Measurements from ENCODE around the gene FAM181A.

Gene FAM181A

DNA sequence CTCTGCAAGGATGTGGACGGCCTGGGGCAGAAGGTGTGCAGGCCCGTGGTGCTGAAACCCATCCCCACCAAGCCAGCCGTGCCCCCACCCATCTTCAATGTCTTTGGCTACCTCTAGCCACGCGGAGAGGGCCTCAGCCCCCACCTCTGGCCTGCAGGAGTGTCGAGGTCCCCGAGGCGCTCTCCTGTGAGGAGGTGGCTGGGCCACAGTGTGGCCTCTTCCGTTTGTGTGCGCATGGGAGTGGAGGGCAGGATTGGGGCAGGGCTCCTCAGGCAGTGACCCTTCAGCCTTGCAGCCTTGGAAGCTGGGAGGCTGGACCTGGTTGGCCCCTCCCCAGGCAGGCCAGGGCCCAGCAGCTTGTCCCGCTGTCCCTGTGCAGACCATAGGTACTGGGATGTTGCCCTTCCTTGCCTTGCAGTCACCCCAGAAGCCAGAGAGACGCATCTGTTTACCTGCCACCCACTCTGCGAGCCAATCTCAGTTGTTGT, 1.9 kb downstream of the FAM181A start:
- DNase-seq (ENCODE audit: low spot score): no peak

DNA sequence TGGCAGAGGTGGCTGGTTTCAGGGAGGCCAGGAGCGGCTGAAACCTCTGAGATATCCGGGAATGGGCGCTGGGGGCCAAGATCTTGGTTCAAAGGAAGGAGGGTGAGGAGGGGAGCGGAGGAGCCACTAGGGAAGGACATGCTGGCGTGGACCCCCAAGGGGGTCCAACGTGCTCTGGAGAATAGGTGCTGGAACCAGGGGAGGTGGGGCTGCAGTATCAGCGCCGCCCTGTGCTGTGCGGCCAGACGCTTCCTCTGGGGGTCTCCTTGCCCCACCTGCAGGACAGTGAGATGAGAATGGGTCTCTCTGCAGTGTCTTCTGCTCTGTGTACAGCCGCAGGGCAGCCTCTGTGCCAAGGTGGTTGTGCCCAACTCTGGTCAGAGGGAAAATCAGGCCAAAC, 2.5 kb downstream of the FAM181A start:
- DNase-seq (ENCODE audit: low spot score): no peak

DNA sequence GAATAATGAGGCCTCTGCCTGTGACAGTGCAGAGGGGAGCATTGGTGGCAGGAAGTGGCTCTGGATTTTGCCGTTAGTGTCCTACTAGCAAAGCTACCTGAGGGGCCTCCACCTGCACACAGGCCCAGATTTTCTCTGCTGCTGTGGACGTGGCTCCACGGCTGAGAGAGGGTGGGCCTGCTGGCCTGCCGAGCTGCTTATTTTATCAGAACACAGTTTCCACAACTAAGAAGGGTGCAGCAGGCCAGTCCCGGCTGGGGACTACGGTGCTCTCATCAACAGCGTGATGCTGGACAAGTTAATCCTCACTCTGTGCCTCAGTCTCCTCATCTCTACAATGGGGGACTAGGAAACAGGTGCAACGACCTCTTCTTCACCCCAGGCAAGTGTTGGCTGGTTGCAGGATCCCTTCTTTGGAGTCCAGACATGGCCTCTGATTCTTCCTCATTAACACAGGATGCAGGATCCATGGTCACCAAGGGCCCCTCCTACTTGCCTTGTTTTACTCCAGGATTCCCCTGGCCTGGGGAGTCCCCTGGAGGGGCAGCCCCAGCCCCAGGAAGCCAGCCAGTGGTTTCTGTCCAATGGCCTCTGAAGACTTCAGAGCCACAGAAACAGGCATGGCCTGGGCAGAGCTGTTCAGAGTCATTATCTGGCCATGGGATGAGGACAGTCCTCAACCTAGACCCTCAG, 3.3 kb downstream of the FAM181A start:
- no peak for DNase-seq (ENCODE audit: low spot score)

DNA sequence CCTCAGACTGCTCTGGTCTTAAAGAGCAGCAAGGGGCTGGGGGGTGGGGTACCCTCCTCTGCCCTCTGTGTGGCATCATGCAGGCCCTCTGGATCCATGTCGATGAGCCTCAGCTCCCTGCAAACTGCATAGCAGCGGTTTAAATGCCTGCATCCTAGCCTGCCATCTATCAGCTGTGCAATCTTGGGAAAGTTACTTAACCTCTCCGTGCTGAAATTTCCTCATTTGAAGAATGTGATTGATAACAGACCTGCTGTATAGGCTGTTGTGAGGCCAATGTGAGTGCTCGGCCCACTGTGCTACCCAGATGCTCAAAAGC, 3.8 kb downstream of the FAM181A start:
- no peak for DNase-seq (ENCODE audit: low spot score)

DNA sequence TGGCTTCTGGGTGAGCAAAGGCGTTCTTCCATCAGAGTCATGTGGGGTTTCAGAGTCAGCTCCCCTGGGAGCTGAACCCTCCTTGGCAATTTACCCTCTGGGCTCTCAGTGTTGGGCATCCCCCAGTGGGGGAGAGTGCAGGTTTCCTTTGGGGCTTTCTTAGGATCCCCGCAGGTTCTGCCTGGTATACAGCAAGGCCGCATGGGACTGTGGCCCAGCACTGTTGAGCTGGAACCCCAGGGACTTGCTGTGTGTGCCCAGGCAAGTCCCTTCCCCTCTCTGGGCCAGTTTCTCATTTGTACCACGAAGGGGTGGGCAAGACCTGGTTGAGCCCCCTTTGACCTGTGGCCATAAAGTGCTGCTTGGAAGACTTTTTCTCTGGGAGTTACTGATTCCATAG, 5.5 kb downstream of the FAM181A start:
- no peak for DNase-seq (ENCODE audit: low spot score)

DNA sequence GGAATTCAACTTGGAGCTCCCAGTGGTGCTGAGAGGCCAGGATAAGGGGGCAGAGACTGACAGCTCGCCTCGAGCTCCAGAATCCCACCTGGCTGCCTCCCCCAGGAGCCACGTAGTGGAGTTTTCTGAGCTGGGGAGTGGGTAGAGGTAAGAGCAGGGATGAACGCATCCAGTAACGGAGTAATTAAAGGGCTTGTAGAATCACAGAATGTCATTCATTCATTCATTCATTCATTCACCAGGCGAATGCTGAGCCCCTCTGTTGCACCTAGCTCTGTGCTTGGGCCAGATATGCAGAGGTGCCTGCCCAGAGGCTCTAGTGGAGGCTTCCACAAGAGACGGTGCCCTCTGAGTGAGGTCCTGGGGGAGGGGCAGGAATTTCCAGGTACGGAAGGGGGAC, 8.1 kb downstream of the FAM181A start:
- no peak for DNase-seq (ENCODE audit: low spot score)

- DNase-seq (ENCODE audit: low spot score): no peak
Observed at GRCh38 chr14:93936245-93936644, 9.1 kb downstream of the FAM181A start.

DNA sequence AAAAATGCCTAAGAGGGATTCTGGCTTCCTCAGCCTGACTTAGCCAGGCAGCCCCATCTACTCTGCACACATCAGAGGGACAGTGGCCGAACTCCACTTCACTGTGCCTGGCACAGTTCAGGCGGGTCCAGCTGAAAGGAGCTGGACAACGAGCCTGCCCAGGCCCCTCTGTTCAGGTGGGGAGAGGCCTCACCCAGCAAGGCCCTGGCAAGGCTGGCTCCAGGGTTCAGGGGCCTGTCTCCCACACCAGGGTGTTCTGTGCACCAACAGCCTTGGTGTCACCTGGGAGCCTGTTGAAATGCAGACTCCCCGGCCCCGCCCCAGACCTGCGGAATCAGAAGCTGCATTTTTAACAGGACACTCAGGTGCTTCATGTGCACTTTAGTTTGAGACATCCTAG, 9.8 kb downstream of the FAM181A start:
- no peak for DNase-seq (ENCODE audit: low spot score)

DNA sequence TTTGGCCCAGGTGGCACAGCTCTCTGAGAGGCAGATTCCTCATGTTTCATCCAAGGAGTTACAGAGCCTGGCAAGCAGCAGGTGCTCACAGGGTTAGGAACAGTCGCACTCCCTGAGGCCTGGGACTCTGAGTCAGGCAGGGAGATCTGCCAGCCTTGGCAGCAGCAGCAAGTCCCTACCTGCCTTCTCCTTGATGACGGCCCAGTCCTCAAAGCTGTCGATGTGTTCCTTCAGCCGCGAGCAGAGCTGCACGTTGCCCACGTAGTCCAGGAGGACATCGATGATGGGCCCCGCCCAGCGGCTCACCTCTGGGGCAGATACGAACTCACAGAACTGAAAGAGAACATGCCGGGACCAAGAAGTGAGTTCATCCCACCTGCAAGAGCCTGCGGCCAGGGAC, 10.4 kb downstream of the FAM181A start:
- DNase-seq (ENCODE audit: low spot score): no peak

DNA sequence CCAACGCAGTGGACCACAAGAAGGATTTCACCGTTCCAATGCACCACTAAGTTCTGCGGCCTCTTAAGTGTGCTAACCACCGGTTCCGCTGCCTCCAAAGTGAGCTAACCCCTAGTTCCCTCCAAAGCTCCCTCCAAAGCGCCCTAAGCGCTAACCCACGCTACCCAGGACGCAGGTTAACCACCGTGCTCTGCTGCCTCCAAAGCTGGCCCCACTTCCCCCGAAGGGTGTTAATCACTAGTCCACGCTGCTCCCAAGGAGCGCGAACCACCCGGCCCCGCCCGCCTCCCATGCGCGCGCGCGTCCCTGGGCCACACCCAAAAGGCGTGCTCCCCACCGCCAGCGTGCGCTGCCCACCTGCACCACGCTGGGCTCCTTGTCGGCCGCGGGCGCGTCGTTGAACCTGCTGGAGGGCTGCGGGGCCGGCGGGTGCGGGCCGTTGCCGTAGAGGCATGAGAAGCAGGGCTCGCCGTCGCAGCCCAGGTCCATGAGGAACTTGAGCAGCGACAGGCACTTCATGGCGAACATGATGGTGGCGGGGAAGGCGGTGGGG, 11.7 kb downstream of the FAM181A start:
- no peak for DNase-seq (ENCODE audit: low spot score)

DNA sequence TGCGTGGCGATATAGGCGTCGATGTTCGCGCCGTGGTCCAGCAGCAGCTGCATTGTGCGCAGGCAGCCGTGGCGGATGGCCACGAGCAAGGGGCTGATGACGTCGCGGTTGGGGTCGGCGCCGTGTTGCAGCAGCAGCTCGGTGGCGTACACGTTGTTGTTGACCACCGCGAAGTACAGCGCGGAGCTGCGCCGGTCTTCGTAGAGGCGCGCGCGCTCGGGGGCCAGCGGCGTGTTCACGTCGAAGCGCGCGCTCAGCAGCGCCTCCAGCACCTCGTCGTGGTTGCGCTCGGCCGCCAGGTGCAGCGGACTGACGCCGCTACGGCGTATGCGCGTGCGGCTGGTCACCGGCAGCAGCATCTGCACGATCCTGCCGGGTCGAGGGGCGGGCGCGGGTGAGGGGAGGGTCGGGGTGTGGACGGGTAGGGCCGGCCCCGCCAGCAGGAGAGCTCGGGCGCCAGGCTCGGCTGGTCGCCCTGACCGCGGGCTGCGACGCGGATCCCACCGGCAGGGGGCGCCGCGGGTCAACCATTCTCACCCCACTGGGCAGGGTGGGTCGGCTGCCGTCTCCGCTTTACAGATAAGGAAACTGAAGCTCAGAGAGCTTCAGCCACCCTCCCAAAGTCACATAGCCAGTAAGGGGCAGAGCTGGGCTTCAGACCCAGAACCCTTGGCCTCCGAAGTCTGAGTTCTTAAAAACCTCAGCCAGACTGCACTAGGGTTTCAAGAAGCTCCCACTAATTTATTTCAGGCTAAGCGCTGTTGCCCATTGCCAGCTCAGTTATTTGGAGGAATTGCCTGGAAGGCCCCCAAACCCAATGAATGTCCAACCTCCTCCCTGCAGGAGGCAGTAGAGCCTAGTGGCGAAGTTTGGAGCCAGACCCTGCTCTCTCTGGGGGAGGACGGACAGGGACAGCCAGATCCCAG, 12.4 kb downstream of the FAM181A start:
- peak; percentile 57 for DNase-seq (ENCODE audit: low spot score)

DNA sequence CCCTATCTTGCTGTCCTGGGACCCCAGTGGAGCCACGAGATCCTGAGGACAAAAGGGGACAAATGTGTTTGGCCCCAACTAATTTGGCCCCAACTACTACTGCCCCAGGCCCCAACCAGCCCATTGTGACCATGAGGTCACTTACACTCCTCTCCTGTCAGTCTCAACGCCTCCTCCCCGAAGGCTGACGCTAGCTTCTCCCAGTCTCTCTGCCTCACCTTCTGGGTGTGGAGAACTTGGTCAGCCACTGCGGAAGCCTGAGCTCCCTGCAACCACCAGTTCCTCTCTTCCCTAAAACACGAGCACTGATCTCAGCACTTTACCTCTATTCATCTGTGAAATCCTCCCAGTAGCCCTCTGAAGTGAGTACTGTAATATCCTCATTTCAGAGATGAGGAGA, 13.3 kb downstream of the FAM181A start:
- no peak for DNase-seq (ENCODE audit: low spot score)

- no peak for DNase-seq (ENCODE audit: low spot score)
Observed at GRCh38 chr14:93941293-93941910, 14.3 kb downstream of the FAM181A start.

DNA sequence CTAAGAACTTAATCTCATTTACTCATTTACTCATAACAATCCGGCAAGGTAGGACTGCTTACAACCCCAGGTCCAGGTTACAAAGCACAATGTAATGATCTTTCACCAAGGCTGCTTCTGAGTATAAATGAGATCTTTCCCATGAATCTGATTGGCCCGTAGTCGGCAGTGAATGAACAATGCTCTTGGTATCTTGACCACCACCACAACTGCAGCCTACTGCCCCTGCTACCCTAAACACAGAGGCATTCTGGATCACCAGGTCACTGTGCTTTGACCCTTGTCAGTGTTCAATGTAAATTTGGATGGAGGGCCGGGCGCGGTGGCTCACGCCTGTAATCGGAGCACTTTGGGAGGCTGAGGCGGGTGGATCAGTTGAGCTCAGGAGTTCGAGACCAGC, 15.9 kb downstream of the FAM181A start:
- DNase-seq (ENCODE audit: low spot score): no peak

DNA sequence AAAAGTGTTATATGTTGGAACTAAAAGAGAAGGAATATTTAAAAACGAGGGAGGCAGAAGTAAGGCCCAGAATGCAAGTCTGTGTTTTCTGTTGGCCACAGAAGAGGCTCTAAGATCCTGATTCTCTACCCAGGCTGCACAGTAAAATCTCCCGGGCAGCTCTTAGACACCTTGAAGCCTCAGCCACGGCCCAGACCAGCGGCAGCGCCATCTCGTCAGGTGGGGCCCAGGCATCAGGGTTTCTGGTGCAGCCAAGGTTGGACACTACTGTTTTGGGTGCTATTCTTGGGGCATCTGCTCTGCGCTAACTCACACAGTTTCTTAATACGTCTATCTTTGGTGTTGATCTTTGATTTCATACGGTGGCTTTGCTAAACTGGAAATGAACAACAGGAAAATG, 16.8 kb downstream of the FAM181A start:
- DNase-seq (ENCODE audit: low spot score): no peak

GRCh38 chr14:93944348-93945069, 17.4 kb downstream of the FAM181A start:
- no peak for DNase-seq (ENCODE audit: low spot score)

- no peak for DNase-seq (ENCODE audit: low spot score)
Observed at GRCh38 chr14:93945070-93945399, 17.9 kb downstream of the FAM181A start.

- no peak for DNase-seq (ENCODE audit: low spot score)
Observed at GRCh38 chr14:93946104-93946503, 19.0 kb downstream of the FAM181A start.

DNA sequence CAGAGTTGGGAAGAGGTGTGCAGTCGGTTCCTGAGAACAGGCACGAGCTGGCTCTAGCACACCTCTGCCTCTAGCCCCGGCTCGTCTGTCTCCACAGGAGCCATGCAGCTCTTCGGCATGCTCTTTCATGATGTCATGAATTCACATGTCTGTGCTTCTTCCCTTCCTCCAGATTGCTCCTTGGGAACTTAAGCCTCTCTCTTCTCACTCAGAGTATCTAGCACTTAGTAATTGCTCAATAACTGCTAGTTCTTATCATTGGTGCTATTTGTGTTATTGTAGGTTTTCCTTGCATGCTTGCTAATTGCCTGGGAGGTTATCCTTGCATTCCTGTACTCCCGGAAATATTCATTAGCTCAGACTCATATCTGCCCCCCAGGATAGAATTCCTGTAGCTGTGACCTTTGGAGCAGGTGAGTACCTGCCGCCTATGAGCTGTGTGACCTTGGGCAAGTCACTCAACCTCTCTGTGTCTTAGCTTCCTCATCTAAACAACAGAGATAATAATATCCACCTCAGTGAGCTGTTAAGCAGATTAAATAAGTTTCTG, 19.5 kb downstream of the FAM181A start:
- DNase-seq (ENCODE audit: low spot score): no peak

GRCh38 chr14:93947282-93947681, 20.1 kb downstream of the FAM181A start:
- DNase-seq (ENCODE audit: low spot score): no peak

GRCh38 chr14:93949511-93950075, 22.4 kb downstream of the FAM181A start:
- DNase-seq (ENCODE audit: low spot score): no peak
